Vagina (tissue), 2 donors: ENCODE measurements around the gene CDK6. TPM values are rescaled to one million over a fixed set of nuclear protein-coding genes. Genes with fewer than 3 reads are reported as not detected.

ENCODE experiments used
- DNase-seq, 2 donors: peaks; one replicate each; pipeline ENCODE4 v3.0.0-alpha.2; 2017; ENCODE audit errors: extremely low spot score in 2 of 2
- H3K27ac ChIP-seq: fragments of 200-600 bp; sonication (generic); one replicate; pipeline ENCODE4 v1.5.1; 2019
- H3K27me3 ChIP-seq: fragments of 200-600 bp; sonication (generic); one replicate; pipeline ENCODE4 v1.5.1; 2019
- H3K36me3 ChIP-seq, 2 donors: fragments of 200-600 bp; sonication (generic); one replicate each; pipeline ENCODE4 v1.5.1; 2017 to 2019
- H3K4me1 ChIP-seq: fragments of 200-600 bp; sonication (generic); one replicate; pipeline ENCODE4 v1.5.1; 2019
- H3K4me3 ChIP-seq, 2 donors: fragments of 200-600 bp; sonication (generic); 1 replicate in 1 of 2; 2 replicates in 1 of 2; pipeline ENCODE4 v1.5.1; 2016 to 2019
- H3K9me3 ChIP-seq: fragments of 200-600 bp; sonication (generic); one replicate; pipeline ENCODE4 v1.5.1; 2019
- CTCF ChIP-seq, 3 experiments: fragments of 450-650 bp in 2 of 3; fragments of 200-600 bp in 1 of 3; sonication (generic) in 1 of 3; IDR thresholded peaks; one replicate each; pipeline ENCODE4 v1.5.1; 2017 to 2019; ENCODE audit warnings: antibody characterized with exemption in 3 of 3, mild to moderate bottlenecking in 2 of 3, moderate library complexity in 2 of 3
- POLR2A ChIP-seq, 2 donors: fragments of 450-650 bp; IDR thresholded peaks; one replicate each; pipeline ENCODE4 v1.6.1; 2017; ENCODE audit warnings: antibody characterized with exemption in 2 of 2, mild to moderate bottlenecking in 2 of 2, moderate library complexity in 2 of 2
- POLR2AphosphoS5 ChIP-seq, 2 donors: sonication (generic); formaldehyde crosslinking; IDR thresholded peaks; one replicate each; pipeline ENCODE4 v1.9.0; 2017; ENCODE audit warnings: antibody characterized with exemption in 2 of 2, mild to moderate bottlenecking in 2 of 2, low read depth in 1 of 2; ENCODE audit not compliant: insufficient read depth in 1 of 2
- intact Hi-C: fragments of 100-400 bp; cut with DNase I; formaldehyde crosslinking; loops from one replicate; pipeline ENCODE4 v1.15.1; 2023
- total RNA-seq: library from RNA; depleted of rRNA; stranded (reverse); fragments of >200 nt; gene quantifications from one replicate; pipeline ENCODE4 v1.2.3, GENCODE V29; 2016

Gene CDK6
- total RNA-seq, 1 donor from 2014 or later = 20.6 TPM

DNA sequence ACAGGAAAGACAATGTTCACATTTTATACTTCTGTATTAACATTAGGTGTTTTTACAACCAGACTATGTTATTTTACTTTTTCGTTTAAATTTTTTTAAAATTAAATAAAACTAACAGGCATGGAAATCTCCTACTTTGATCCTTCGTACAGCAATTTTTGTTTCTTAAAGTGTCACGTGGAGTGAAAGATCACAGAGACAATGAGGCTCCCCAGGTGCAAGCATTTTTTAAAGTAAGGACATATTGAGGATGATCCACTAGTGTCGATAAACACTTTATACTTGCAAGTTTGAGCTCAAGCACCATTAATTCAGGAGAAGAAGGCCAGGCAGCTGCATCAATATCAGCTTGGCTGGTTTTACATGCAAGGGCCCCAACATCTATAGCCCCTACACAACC lies 177.7 kb downstream of the CDK6 start:
- no peaks in the 10 kb centered on the region for H3K4me1 ChIP-seq
- no peak overlapping the region for H3K4me3 ChIP-seq
- H3K27ac ChIP-seq = no peak overlapping the region
- no peaks in the 10 kb centered on the region for H3K36me3 ChIP-seq
- intact Hi-C loops = no loop called here
- H3K27me3 ChIP-seq = no peaks in the 10 kb centered on the region
- H3K9me3 ChIP-seq = no peaks in the 10 kb centered on the region
- TF ChIP-seq CTCF (IDR thresholded peaks at IDR 0.05) (no peak), POLR2A (IDR thresholded peaks at IDR 0.05) (no peak), POLR2AphosphoS5 (IDR thresholded peaks at IDR 0.05; ENCODE audit: insufficient read depth in 1 of 2, low read depth in 1 of 2) (no peak)
- DNase-seq = no peak

DNA sequence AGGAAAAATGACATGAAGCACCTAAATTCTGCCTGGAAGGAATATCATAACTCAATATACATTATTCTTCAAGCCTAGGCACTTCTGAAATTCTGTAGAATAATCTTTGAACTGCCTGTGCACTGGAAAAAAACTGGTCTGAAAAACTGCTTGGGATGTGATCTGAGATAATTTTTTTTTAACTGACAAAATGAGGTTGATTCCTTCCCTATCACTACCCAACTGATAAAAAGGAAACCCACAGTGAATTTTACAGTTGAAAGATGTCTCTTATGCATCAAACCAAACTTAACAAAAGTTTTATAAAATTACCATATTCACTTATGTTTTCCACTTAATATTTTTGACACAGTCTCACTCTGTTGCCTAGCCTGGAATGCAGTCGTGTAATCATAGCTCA lies 179.0 kb downstream of the CDK6 start:
- DNase-seq = no peak
- Histone ChIP-seq H3K4me3 (no peak overlapping the region), H3K27me3 (no peaks in the 10 kb centered on the region), H3K27ac (no peak overlapping the region), H3K9me3 (no peaks in the 10 kb centered on the region), H3K4me1 (no peaks in the 10 kb centered on the region), H3K36me3 (no peaks in the 10 kb centered on the region)
- intact Hi-C loops = no loop called here
- TF ChIP-seq CTCF (IDR thresholded peaks at IDR 0.05) (no peak), POLR2AphosphoS5 (IDR thresholded peaks at IDR 0.05; ENCODE audit: insufficient read depth in 1 of 2, low read depth in 1 of 2) (no peak), POLR2A (IDR thresholded peaks at IDR 0.05) (no peak)

- TF ChIP-seq POLR2AphosphoS5 (IDR thresholded peaks at IDR 0.05; ENCODE audit: insufficient read depth in 1 of 2, low read depth in 1 of 2) (no peak), CTCF (IDR thresholded peaks at IDR 0.05) (no peak), POLR2A (IDR thresholded peaks at IDR 0.05) (no peak)
- intact Hi-C loops = no loop called here
- Histone ChIP-seq H3K4me1 (no peaks in the 10 kb centered on the region), H3K27me3 (no peaks in the 10 kb centered on the region), H3K27ac (no peak overlapping the region), H3K36me3 (no peaks in the 10 kb centered on the region), H3K4me3 (no peak overlapping the region), H3K9me3 (no peaks in the 10 kb centered on the region)
- no peak for DNase-seq
Observed at GRCh38 chr7:92656121-92656520, 180.3 kb downstream of the CDK6 start.

GRCh38 chr7:92655346-92655884 lies 181.0 kb downstream of the CDK6 start:
- Histone ChIP-seq H3K27ac (no peak overlapping the region), H3K4me1 (no peaks in the 10 kb centered on the region), H3K27me3 (no peaks in the 10 kb centered on the region), H3K9me3 (no peaks in the 10 kb centered on the region), H3K4me3 (no peak overlapping the region), H3K36me3 (no peaks in the 10 kb centered on the region)
- intact Hi-C loops = no loop called here
- no peak for DNase-seq
- TF ChIP-seq POLR2A (IDR thresholded peaks at IDR 0.05) (no peak), CTCF (IDR thresholded peaks at IDR 0.05) (no peak), POLR2AphosphoS5 (IDR thresholded peaks at IDR 0.05; ENCODE audit: insufficient read depth in 1 of 2, low read depth in 1 of 2) (no peak)

GRCh38 chr7:92653136-92653535 lies 183.2 kb downstream of the CDK6 start:
- Histone ChIP-seq H3K4me1 (no peaks in the 10 kb centered on the region), H3K9me3 (no peaks in the 10 kb centered on the region), H3K27ac (no peak overlapping the region), H3K27me3 (no peaks in the 10 kb centered on the region), H3K36me3 (no peaks in the 10 kb centered on the region), H3K4me3 (no peak overlapping the region)
- DNase-seq = no peak
- no peak for TF ChIP-seq CTCF (IDR thresholded peaks at IDR 0.05)
- TF ChIP-seq POLR2A (IDR thresholded peaks at IDR 0.05) = no peak
- TF ChIP-seq POLR2AphosphoS5 (IDR thresholded peaks at IDR 0.05; ENCODE audit: insufficient read depth in 1 of 2, low read depth in 1 of 2) = no peak
- intact Hi-C loops = no loop called here
